Prostate gland (tissue), 2 donors: ENCODE measurements around the gene SGMS2. TPM values are rescaled to one million over a fixed set of nuclear protein-coding genes. Genes with fewer than 3 reads are reported as not detected.

Source experiments
- DNase-seq: peaks from one replicate; pipeline ENCODE4 v3.0.0-alpha.2; 2019; ENCODE audit warnings: low spot score
- H3K27ac ChIP-seq, 2 donors: fragments of 200-600 bp; sonication (generic); 2 replicates each; pipeline ENCODE4 v1.5.1; 2017 to 2019
- H3K27me3 ChIP-seq: fragments of 200-600 bp; sonication (generic); replicated peaks from 2 replicates; pipeline ENCODE4 v1.5.1; 2019; ENCODE audit not compliant: insufficient read depth
- H3K36me3 ChIP-seq, 2 donors: fragments of 200-600 bp; sonication (generic); 1 replicate in 1 of 2; 2 replicates in 1 of 2; pipeline versions ENCODE4 v1.5.1 to v1.8.1; 2017 to 2019
- H3K4me1 ChIP-seq: fragments of 200-600 bp; sonication (generic); replicated peaks from 2 replicates; pipeline ENCODE4 v1.5.1; 2019
- H3K4me3 ChIP-seq, 2 donors: fragments of 200-600 bp; sonication (generic); 2 replicates each; pipeline ENCODE4 v1.5.1; 2017 to 2019
- H3K9me3 ChIP-seq: fragments of 200-600 bp; sonication (generic); 2 replicates; pipeline ENCODE4 v1.5.1; 2017
- POLR2A ChIP-seq: fragments of 450-650 bp; IDR thresholded peaks from one replicate; pipeline ENCODE4 v1.6.1; 2016; ENCODE audit warnings: antibody characterized with exemption, mild to moderate bottlenecking
- POLR2AphosphoS5 ChIP-seq: sonication (generic); formaldehyde crosslinking; IDR thresholded peaks from one replicate; pipeline ENCODE4 v1.6.1; 2017; ENCODE audit warnings: antibody characterized with exemption
- WGBS: methylation state at CpG from one replicate; pipeline ENCODE4 v1.1.5; 2018; 5-methylcytosine and 5-hydroxymethylcytosine counted together
- intact Hi-C: fragments of 100-400 bp; cut with DNase I; formaldehyde crosslinking; loops from one replicate; pipeline ENCODE4 v1.14.2; 2022
- total RNA-seq, 2 donors: library from RNA; depleted of rRNA; stranded (reverse); fragments of >200 nt; gene quantifications; one replicate each; pipeline ENCODE4 v1.1.0, GENCODE V29; 2016
- TF ChIP-seq, protein P1 (sequence below), 4 experiments: fragments of 200-600 bp in 2 of 4; fragments of 450-650 bp in 2 of 4; sonication (generic) in 2 of 4; IDR thresholded peaks; 1 replicate in 3 of 4; 2 replicates in 1 of 4; pipeline ENCODE4 v1.5.1; 2016 to 2019; ENCODE audit warnings: antibody characterized with exemption in 4 of 4, mild to moderate bottlenecking in 2 of 4, moderate library complexity in 2 of 4

The SGMS2 gene
- total RNA-seq, 2 donors from 2014 or later: 37.4 to 53.6 TPM

DNA sequence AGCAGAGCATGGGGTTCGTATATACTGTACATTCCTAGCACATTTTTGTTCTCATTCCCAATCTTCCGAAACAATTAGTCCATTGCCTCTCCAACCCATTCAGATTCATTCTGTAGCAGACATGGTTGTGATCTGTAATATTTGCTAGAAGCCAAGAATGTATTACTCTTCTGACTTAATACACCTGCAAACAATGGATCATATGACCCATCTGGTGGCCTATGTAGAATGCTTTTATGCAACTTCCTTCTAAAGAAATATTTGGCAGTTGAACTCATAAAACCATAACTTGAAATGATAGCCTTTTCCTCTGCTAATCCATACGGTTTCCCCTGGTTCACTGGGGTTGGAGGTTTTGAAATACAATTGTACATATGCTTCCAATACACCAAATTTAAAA is 32.8 kb upstream of the SGMS2 start:
- Histone ChIP-seq H3K36me3 (no peaks in the 10 kb centered on the region), H3K4me1 (no peaks in the 10 kb centered on the region), H3K9me3 (no peaks in the 10 kb centered on the region), H3K27ac (no peak overlapping the region), H3K27me3 (no peaks in the 10 kb centered on the region), H3K4me3 (no peak overlapping the region)
- 58% methylated on average over 3 of the region's 3 CpGs for WGBS
- intact Hi-C loops: no loop called here
- TF ChIP-seq POLR2A: no peak
- DNase-seq: no peak

DNA sequence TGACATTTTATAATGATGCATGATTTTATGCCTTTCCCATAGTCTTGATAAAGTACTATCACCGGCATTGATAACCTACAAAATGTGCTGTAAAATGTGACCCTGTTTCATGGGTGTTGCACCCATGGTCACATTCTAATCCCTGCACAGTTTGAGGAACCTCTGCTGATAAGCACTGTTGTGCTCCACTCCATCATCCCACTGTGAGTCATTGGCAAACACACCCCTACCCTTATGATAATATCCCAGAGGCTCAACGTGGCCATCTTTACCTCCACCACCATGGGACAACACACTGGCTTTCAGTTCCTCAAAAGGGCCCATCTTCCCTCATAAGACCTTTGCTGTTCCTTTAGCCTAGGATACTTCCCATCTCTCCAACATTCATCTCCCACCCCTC is 32.0 kb upstream of the SGMS2 start:
- H3K27ac ChIP-seq: no peak overlapping the region
- DNase-seq: no peak
- WGBS: 68% methylated on average over 2 of the region's 2 CpGs
- no peaks in the 10 kb centered on the region for H3K27me3 ChIP-seq
- TF ChIP-seq POLR2AphosphoS5 (no peak), POLR2A (no peak)
- TF ChIP-seq, protein P1, sequence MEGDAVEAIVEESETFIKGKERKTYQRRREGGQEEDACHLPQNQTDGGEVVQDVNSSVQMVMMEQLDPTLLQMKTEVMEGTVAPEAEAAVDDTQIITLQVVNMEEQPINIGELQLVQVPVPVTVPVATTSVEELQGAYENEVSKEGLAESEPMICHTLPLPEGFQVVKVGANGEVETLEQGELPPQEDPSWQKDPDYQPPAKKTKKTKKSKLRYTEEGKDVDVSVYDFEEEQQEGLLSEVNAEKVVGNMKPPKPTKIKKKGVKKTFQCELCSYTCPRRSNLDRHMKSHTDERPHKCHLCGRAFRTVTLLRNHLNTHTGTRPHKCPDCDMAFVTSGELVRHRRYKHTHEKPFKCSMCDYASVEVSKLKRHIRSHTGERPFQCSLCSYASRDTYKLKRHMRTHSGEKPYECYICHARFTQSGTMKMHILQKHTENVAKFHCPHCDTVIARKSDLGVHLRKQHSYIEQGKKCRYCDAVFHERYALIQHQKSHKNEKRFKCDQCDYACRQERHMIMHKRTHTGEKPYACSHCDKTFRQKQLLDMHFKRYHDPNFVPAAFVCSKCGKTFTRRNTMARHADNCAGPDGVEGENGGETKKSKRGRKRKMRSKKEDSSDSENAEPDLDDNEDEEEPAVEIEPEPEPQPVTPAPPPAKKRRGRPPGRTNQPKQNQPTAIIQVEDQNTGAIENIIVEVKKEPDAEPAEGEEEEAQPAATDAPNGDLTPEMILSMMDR (IDR thresholded peaks at IDR 0.05): no peak
- H3K4me1 ChIP-seq: no peaks in the 10 kb centered on the region
- no peak overlapping the region for H3K4me3 ChIP-seq
- H3K9me3 ChIP-seq: no peaks in the 10 kb centered on the region
- intact Hi-C loops: no loop called here
- no peaks in the 10 kb centered on the region for H3K36me3 ChIP-seq

DNA sequence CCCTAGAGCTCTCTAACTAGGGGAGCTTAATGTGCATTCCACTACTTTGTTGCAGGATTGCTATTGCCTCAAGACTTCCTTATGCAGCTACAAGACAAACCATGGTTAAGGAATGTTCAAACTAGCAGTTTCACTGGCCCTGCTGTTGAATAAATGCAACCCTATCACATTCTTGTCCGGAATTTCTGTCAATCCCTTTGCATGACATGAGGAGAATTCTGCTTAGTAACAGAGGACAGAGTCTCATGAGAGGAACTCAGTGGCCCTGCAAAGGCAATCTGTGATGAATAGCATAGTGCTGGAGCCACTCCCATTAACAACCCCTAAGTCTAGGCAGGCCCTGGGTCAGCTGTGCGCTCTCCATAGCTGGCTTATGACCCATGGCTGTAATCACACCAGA is 30.7 kb upstream of the SGMS2 start:
- Histone ChIP-seq H3K4me1 (no peaks in the 10 kb centered on the region), H3K36me3 (no peaks in the 10 kb centered on the region), H3K27me3 (no peaks in the 10 kb centered on the region), H3K27ac (no peak overlapping the region), H3K4me3 (no peak overlapping the region), H3K9me3 (no peaks in the 10 kb centered on the region)
- TF ChIP-seq, protein P1 (IDR thresholded peaks at IDR 0.05): no peak
- TF ChIP-seq POLR2A (no peak), POLR2AphosphoS5 (no peak)
- no peak for DNase-seq
- intact Hi-C loops: no loop called here
- WGBS: 83% methylated on average over 2 of the region's 2 CpGs

DNA sequence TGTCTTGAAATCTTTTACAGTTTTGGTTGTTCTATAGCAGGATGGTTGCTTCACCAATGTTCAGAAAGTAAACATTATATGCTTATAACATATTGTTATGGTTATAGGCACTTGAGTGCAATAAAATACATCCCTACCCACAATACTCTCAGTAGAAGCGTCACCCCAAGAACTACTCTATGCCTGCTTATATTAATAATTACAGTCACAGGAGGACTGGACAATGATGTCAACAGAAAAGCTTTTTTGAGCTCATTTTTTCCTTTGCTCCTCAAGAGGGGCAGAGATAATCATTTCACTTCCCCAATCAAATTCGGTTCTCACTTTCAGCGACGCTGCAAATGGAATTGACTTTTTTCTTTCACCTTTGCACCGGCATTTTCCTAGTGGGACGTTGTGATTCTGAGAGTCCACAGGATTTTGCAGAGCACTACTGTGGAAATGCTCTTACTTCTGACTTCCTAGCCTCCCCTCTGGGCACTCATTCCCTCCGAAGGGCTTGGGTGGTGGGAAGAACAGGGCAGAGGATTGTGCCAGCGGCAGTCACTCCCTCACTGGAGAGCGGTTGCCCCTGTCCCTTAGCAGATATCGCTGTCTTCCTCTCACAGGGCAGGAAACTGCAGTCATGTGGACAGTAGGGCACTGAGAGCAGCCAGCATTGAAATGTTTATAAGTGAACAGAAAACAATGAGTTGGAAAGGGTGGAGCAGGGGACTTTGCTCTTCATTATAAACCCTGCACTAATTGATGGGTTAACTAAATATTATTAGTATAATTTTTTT is 24.9 kb upstream of the SGMS2 start:
- TF ChIP-seq, protein P1 (IDR thresholded peaks at IDR 0.05): no peak
- TF ChIP-seq POLR2AphosphoS5 (no peak), POLR2A (no peak)
- DNase-seq: no peak
- Histone ChIP-seq H3K27me3 (no peaks in the 10 kb centered on the region), H3K9me3 (no peaks in the 10 kb centered on the region), H3K4me3 (no peak overlapping the region), H3K27ac (no peak overlapping the region), H3K4me1 (no peaks in the 10 kb centered on the region), H3K36me3 (no peaks in the 10 kb centered on the region)
- intact Hi-C loops: no loop called here
- WGBS: 61% methylated on average over 10 of the region's 10 CpGs

DNA sequence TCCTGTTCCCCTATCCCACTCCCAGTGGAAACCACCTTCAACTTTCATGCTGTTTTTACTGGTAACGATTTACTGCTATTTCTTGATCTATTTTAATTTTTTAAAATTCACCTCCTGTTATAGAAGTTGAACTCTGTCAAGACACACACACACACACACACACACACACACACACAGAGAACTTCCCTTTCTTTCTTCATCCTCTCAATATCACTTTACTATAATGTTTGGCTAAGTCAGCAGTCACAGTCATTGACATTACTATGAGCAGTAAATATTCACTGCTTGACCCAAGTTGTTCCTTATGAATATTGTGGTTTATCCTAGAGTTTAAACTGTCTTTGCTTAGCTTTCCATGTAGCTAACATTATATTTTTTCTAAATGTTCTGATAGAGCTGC is 24.0 kb upstream of the SGMS2 start:
- 75% methylated on average over 1 of the region's 1 CpG for WGBS
- Histone ChIP-seq H3K9me3 (no peaks in the 10 kb centered on the region), H3K4me3 (no peak overlapping the region), H3K4me1 (no peaks in the 10 kb centered on the region), H3K27me3 (no peaks in the 10 kb centered on the region), H3K27ac (no peak overlapping the region), H3K36me3 (no peaks in the 10 kb centered on the region)
- DNase-seq: no peak
- no peak for TF ChIP-seq POLR2AphosphoS5
- TF ChIP-seq POLR2A: no peak
- TF ChIP-seq, protein P1 (IDR thresholded peaks at IDR 0.05): no peak
- intact Hi-C loops: no loop called here
